HepG2 (cell line): Measurements from ENCODE around the gene C19orf38.

Source experiments
- ATRX ChIP-seq: sonication (generic); formaldehyde crosslinking; IDR thresholded peaks from 2 replicates; pipeline ENCODE4 v1.4.0; 2020; ENCODE audit warnings: missing genetic modification reagents, borderline replicate concordance
- CTCF ChIP-seq: sonication (generic); formaldehyde crosslinking; IDR thresholded peaks from 2 replicates; pipeline ENCODE4 v1.5.0; 2020; ENCODE audit warnings: mild to moderate bottlenecking, missing genetic modification reagents, moderate library complexity
- ESRRA ChIP-seq: sonication (generic); formaldehyde crosslinking; IDR thresholded peaks from 2 replicates; pipeline ENCODE4 v1.5.1; 2020; ENCODE audit warnings: mild to moderate bottlenecking, low read depth, missing genetic modification reagents
- FOXA1 ChIP-seq, 2 experiments: fragments of 450-650 bp in 1 of 2; sonication (generic) in 1 of 2; formaldehyde crosslinking in 1 of 2; IDR thresholded peaks; 2 replicates each; pipeline versions ENCODE4 v1.4.0 to v1.6.1; 2016 to 2020; ENCODE audit warnings: missing genetic modification reagents in 1 of 2
- GABPB1 ChIP-seq: IDR thresholded peaks from 2 replicates; pipeline ENCODE4 v1.6.1; 2016; ENCODE audit warnings: mild to moderate bottlenecking, missing genetic modification reagents, moderate library complexity, missing compliant biosample characterization
- HMGXB4 ChIP-seq, 2 experiments: sonication (generic) in 1 of 2; formaldehyde crosslinking in 1 of 2; IDR thresholded peaks; 2 replicates each; pipeline versions ENCODE4 v1.4.0 to v1.6.1; 2018 to 2020; ENCODE audit warnings: missing genetic modification reagents in 2 of 2, borderline replicate concordance in 1 of 2, low read depth in 1 of 2, mild to moderate bottlenecking in 1 of 2, missing biosample characterization in 1 of 2
- JUNB ChIP-seq: sonication (generic); formaldehyde crosslinking; IDR thresholded peaks from 2 replicates; pipeline ENCODE4 v1.8.0; 2022; ENCODE audit warnings: missing genetic modification reagents, mild to moderate bottlenecking, borderline replicate concordance
- TEAD3 ChIP-seq: optimal IDR thresholded peaks from 2 replicates; pipeline ENCODE3; 2016; ENCODE audit warnings: borderline replicate concordance
- ZGPAT ChIP-seq: IDR thresholded peaks from 2 replicates; pipeline ENCODE4 v1.6.1; 2016; ENCODE audit warnings: mild to moderate bottlenecking

- TF ChIP-seq JUNB (CRISPR knock-in tag) (no peak), CTCF (CRISPR knock-in tag) (no peak), ESRRA (CRISPR knock-in tag) (no peak), GABPB1 (no peak), ZGPAT (CRISPR knock-in tag) (no peak), TEAD3 (CRISPR knock-in tag) (no peak), ATRX (no peak), FOXA1 (IDR thresholded peaks at IDR 0.05) (no peak), FOXA1 (CRISPR knock-in tag; IDR thresholded peaks at IDR 0.05) (no peak), HMGXB4 (CRISPR knock-in tag; IDR thresholded peaks at IDR 0.05; ENCODE audit: borderline replicate concordance in 1 of 2, low read depth in 1 of 2) (no peak)
These were observed 30.0 kb downstream of the C19orf38 start for GRCh38 chr19:10878253-10878652.
